HUES48 (cell line): Measurements from ENCODE around the gene ASCL5.

Experiments used
- H3K27ac ChIP-seq: one replicate; pipeline ENCODE4 v1.7.0; 2013; ENCODE audit warnings: low read depth, low read length, inconsistent platforms
- H3K27me3 ChIP-seq: 2 replicates; pipeline ENCODE4 v1.6.1; 2013; ENCODE audit warnings: mild to moderate bottlenecking, low read length; ENCODE audit not compliant: control insufficient read depth, insufficient read depth
- H3K36me3 ChIP-seq: 2 replicates; pipeline ENCODE4 v1.6.1; 2013; ENCODE audit warnings: low read length; ENCODE audit not compliant: control insufficient read depth, insufficient read depth
- H3K4me1 ChIP-seq: 2 replicates; pipeline ENCODE4 v1.6.1; 2013; ENCODE audit warnings: mild to moderate bottlenecking, low read length; ENCODE audit not compliant: control insufficient read depth, insufficient read depth
- H3K4me3 ChIP-seq: 2 replicates; pipeline ENCODE4 v1.5.1; 2013; ENCODE audit warnings: mild to moderate bottlenecking, low read depth, low read length
- H3K9ac ChIP-seq: 2 replicates; pipeline ENCODE4 v1.6.1; 2013; ENCODE audit warnings: mild to moderate bottlenecking, low read depth, low read length, moderate library complexity
- H3K9me3 ChIP-seq: 2 replicates; pipeline ENCODE4 v1.6.1; 2013; ENCODE audit warnings: low read length; ENCODE audit not compliant: control insufficient read depth, insufficient read depth

Gene ASCL5

GRCh38 chr1:201105688-201106087 is 21.3 kb downstream of the ASCL5 start:
- no peak overlapping the region for H3K27ac ChIP-seq
- H3K9me3 ChIP-seq, result no peaks in the 10 kb centered on the region
- no peak overlapping the region for H3K9ac ChIP-seq
- H3K27me3 ChIP-seq, result no peaks in the 10 kb centered on the region; the same call in 1 of the 2 replicates
- H3K4me1 ChIP-seq, result peaks cover 10% of the 10 kb centered on the region; the same call in 1 of the 2 replicates
- H3K4me3 ChIP-seq, result no peak overlapping the region
- no peaks in the 10 kb centered on the region for H3K36me3 ChIP-seq

- H3K27me3 ChIP-seq, result no peaks in the 10 kb centered on the region; the same call in 1 of the 2 replicates
Observed at GRCh38 chr1:201104141-201104540, 22.8 kb downstream of the ASCL5 start.

GRCh38 chr1:201103666-201104065 is 23.3 kb downstream of the ASCL5 start:
- H3K9ac ChIP-seq, result no peak overlapping the region
- H3K9me3 ChIP-seq, result no peaks in the 10 kb centered on the region
- peaks cover 10% of the 10 kb centered on the region; the same call in 1 of the 2 replicates for H3K4me1 ChIP-seq
- no peaks in the 10 kb centered on the region; the same call in 1 of the 2 replicates for H3K27me3 ChIP-seq
- H3K27ac ChIP-seq, result no peak overlapping the region
- H3K36me3 ChIP-seq, result no peaks in the 10 kb centered on the region
- no peak overlapping the region for H3K4me3 ChIP-seq

More at GRCh38 chr1:201104141-201104540, 22.8 kb downstream of the ASCL5 start:
- Histone ChIP-seq H3K27ac (no peak overlapping the region), H3K4me3 (no peak overlapping the region), H3K9me3 (no peaks in the 10 kb centered on the region), H3K36me3 (no peaks in the 10 kb centered on the region), H3K4me1 (peaks cover 10% of the 10 kb centered on the region; the same call in 1 of the 2 replicates), H3K9ac (no peak overlapping the region)

GRCh38 chr1:201100169-201100930 is 26.6 kb downstream of the ASCL5 start:
- no peak overlapping the region for H3K4me3 ChIP-seq
- no peak overlapping the region for H3K9ac ChIP-seq
- no peaks in the 10 kb centered on the region for H3K27me3 ChIP-seq
- H3K4me1 ChIP-seq, result peaks cover 6% of the 10 kb centered on the region; the same call in 1 of the 2 replicates
- H3K27ac ChIP-seq, result no peak overlapping the region
- no peaks in the 10 kb centered on the region for H3K9me3 ChIP-seq
- no peaks in the 10 kb centered on the region for H3K36me3 ChIP-seq

GRCh38 chr1:201098992-201099677 is 27.8 kb downstream of the ASCL5 start:
- no peak overlapping the region for H3K4me3 ChIP-seq
- H3K4me1 ChIP-seq, result peaks cover 2% of the 10 kb centered on the region; the same call in 1 of the 2 replicates
- H3K27ac ChIP-seq, result no peak overlapping the region
- no peaks in the 10 kb centered on the region for H3K9me3 ChIP-seq
- H3K36me3 ChIP-seq, result no peaks in the 10 kb centered on the region
- no peak overlapping the region for H3K9ac ChIP-seq
- no peaks in the 10 kb centered on the region for H3K27me3 ChIP-seq

- H3K27me3 ChIP-seq, result no peaks in the 10 kb centered on the region
- no peak overlapping the region for H3K27ac ChIP-seq
- H3K4me1 ChIP-seq, result no peaks in the 10 kb centered on the region
- H3K4me3 ChIP-seq, result no peak overlapping the region
- H3K9ac ChIP-seq, result no peak overlapping the region
- H3K9me3 ChIP-seq, result no peaks in the 10 kb centered on the region
- no peaks in the 10 kb centered on the region for H3K36me3 ChIP-seq
Observed at GRCh38 chr1:201096977-201097856, 29.8 kb downstream of the ASCL5 start.

- H3K9me3 ChIP-seq, result no peaks in the 10 kb centered on the region
- no peaks in the 10 kb centered on the region for H3K27me3 ChIP-seq
- no peaks in the 10 kb centered on the region for H3K4me1 ChIP-seq
- H3K36me3 ChIP-seq, result no peaks in the 10 kb centered on the region
- H3K4me3 ChIP-seq, result no peak overlapping the region
- H3K9ac ChIP-seq, result no peak overlapping the region
- no peak overlapping the region for H3K27ac ChIP-seq
Observed at GRCh38 chr1:201096041-201096461, 30.9 kb downstream of the ASCL5 start.

GRCh38 chr1:201095581-201095980 is 31.4 kb downstream of the ASCL5 start:
- Histone ChIP-seq H3K9ac (no peak overlapping the region), H3K36me3 (no peaks in the 10 kb centered on the region), H3K27ac (no peak overlapping the region), H3K9me3 (no peaks in the 10 kb centered on the region), H3K27me3 (no peaks in the 10 kb centered on the region), H3K4me3 (no peak overlapping the region), H3K4me1 (no peaks in the 10 kb centered on the region)

GRCh38 chr1:201094832-201095231 is 32.2 kb downstream of the ASCL5 start:
- Histone ChIP-seq H3K27ac (no peak overlapping the region), H3K4me1 (no peaks in the 10 kb centered on the region), H3K9ac (no peak overlapping the region), H3K27me3 (no peaks in the 10 kb centered on the region), H3K36me3 (no peaks in the 10 kb centered on the region), H3K9me3 (no peaks in the 10 kb centered on the region), H3K4me3 (no peak overlapping the region)

- H3K27ac ChIP-seq, result no peak overlapping the region
- no peak overlapping the region for H3K4me3 ChIP-seq
- H3K9me3 ChIP-seq, result no peaks in the 10 kb centered on the region
- H3K9ac ChIP-seq, result no peak overlapping the region
- H3K4me1 ChIP-seq, result no peaks in the 10 kb centered on the region
- no peaks in the 10 kb centered on the region for H3K36me3 ChIP-seq
- no peaks in the 10 kb centered on the region for H3K27me3 ChIP-seq
Observed at GRCh38 chr1:201093962-201094361, 33.0 kb downstream of the ASCL5 start.
